Measurements from ENCODE around the gene AHRR.

The AHRR gene

DNA sequence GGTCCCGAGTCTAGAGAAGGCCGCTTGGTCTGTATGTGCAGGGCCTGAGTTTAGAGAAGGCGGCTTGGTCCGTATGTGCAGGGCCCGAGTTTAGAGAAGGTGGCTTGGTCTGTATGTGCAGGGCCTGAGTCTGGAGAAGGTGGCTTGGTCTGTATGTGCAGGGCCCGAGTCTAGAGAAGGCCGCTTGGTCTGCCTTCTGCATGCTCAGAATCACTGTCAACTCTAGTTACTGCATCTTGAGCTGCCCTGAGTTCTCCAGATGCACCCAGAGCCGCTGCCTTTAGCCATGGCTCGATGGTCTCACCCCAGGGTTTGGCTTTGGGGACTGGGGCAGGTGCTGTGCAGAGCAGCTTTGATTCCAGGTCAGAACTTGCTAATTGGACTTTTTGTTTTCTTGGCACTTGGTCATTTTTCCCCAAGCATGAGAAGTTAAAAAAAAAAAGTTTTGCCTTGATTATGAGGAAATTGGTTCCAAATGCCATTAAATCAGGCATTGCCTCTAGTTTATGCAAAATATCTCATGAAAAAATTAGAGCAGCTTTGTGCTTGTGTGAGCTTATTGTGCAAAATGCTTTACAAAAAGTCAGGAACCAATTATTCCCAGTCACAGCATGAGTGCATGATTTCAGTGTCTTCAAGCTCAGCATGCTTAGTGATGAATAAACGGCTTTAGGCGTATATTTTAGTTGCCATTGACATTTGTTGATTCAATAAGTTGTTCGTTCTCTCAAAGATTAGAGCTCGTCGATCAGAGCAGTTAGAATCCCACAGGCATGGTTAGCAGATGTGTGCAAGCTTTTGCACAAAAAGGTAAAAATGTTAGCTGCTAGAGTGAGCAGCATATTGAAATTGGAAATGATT, 96.0 kb downstream of the AHRR start:
- DNase-seq: no peak

DNA sequence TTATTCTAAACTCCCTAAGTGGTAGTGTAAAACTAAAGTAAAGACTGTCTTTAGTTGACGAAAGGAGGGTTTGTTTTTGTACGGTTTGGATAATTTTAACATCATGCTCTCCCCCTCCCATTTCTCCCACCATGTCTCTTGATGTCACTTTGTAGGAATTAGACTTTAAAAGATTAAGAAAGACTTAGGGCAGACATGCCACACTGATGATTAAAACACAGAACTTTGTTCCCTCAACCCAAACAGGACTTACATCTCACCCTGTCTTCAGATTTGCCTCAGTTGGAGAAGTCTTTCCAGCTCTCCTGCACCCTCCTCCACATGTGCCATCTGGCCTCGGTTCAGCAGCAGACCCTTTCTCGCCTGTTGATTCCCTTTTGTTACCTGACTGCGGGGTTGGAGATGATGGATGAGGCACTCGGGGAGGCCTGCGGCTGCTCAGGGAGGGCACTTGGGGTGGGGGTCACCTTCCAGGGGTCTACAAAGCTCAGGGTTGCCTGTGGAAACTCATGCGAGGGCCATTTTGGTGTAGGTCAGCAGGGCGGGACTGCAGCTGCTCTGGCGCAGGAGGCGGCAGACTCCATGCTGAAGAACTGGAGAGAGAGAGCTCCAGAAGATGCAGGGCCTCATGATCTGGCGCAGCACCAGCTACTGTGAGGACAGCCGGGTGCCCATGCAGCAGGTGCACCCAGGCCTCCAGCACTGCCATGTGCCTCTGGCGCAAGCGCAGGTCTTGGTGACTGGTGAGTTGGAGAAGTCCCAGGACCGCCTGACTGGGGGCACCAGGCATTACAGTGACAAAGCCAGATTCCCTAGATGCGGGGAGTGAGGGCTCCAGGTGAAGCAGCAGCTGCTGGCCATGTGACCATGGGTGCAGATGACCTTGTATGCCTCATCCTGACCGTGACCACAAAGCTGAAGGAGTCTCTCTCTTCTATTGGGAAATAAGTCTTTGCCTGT, 96.9 kb downstream of the AHRR start:
- no peak for DNase-seq

DNA sequence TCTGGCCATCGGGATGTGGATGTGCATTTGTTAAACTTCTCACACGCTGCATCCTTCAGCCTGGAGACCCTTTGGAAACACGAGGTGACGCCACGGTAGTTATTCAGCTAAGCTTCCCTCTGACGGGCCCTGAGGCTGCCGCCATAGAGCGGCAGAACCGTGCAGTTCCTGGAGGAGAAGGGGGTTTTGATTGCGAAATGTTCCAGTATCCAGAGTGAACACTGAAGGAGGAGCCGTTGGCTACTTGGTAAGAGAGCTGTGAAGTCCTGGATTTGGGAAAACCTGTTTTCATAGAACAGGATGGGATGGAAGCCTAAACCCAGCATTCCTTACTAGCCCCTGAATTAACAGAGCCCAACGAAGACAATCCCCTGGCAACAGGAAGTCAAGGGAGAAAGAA, 98.5 kb downstream of the AHRR start:
- no peak for DNase-seq

DNA sequence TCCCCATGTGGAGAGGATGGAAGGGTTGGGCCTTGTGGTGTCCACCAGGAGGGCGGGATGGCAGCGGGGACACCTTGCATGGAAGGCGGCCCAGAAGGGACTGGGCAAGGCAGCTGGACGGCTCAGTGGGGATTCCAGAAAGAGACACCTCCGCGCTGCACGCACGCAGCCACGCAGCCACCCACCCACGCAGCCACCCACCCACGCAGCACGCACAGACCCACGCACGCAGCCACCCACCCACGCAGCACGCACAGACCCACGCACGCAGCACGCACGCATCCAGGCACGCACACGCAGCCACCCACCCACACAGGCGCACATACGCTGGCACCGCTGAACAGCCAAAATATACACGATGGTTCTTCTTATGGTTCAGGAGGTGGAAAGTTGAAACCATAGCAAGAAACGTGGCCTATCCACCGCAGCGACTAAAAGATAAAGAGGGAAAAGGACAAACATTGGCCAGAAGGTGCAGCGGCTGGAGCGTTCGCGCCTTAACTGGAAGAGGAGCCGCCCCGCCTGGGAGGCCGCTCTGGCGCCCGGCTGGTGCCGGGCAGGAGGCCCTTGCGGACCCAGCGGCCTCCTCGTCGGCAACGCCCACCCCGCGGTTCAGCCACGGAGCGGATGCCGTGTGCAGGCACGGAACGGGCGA, 99.2 kb downstream of the AHRR start:
- DNase-seq: no peak

DNA sequence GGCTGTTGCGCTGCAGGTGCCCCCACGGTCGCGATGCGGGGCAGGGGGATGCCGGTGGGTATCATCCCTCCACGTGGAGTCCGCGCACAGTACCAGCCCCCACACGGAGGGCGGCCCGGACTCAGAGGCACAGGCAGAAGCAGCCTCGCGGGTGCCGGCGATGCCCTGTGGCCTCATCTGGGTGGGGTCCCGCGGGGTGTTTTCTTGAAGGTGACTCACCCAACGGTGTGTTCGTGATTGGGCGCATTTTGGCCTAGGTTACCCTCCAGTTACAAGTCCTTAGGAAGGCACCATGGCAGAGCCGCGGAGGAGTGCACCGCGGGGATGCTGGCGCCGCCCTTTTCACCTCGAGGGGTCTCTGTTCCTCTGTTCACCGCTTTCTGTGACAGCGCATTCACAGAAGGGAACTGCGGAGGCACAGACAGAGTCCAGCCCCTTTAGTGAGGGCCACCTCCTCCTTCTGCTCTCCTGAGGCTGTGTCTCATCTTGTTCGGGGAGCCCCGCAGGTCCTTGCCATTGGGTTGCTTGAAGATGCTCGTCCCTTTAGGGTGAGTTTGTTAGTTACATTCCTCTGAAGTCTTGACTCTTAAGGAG, 99.9 kb downstream of the AHRR start:
- DNase-seq: no peak

DNA sequence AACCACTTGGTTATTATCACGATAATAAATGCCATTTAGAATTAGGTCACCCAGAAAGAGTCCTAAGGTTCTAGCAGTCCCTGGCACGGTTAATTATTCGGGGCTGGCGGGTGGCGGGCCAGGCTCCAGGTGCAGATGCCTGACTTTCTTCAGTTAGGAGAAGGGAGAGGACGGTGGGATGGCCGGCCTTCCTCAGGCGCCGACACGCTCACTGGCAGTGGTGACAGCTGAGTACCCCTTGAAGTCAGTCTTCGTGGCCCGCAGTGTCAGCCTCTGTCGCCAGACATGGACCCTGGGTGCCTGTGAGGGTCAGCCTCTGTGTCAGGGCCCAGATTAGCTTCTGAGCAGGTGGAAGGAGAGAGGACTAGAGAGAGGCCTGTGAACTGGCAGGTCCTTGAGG, 100.4 kb downstream of the AHRR start:
- no peak for DNase-seq

DNA sequence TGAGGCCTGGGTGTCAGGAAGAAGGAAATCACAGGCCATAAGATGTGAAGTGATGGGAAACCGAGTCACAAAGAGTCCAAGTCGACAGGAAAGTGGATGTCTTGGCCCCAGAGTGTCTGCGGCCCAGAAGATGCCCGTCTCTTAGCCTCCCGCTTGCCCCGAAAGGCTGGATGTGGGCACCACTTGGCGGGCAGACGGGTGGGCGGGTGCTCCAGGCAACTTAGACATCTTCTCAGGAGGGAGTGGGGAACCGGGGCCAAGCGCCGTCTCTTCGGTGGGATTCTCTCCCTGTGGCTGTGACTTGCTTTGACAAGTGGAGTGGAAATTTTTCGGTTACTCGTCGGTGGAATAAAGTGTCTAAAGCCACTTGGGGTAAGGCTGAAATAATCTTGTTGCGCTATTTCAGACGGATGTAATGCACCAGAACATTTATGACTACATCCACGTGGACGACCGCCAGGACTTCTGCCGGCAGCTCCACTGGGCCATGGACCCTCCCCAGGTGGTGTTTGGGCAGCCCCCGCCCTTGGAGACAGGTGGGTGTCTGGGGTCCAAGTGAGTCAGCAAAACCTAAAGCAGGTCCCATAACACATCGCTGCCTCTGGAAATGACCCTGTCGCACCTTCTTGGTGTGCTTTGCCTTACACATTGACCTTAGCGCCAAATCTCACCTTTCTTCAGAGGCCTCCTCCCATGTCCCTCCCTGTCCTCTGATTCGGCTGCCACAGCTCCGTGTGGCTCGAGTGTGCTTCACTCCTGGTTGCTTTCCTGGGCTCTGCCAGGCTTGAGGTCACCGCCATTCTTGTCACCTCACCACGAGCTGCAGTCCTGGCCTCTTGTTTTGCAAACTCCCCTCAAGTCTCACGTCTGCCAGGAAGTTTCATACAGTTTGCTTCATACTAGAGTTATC, 101.1 kb downstream of the AHRR start:
- DNase-seq: no peak

DNA sequence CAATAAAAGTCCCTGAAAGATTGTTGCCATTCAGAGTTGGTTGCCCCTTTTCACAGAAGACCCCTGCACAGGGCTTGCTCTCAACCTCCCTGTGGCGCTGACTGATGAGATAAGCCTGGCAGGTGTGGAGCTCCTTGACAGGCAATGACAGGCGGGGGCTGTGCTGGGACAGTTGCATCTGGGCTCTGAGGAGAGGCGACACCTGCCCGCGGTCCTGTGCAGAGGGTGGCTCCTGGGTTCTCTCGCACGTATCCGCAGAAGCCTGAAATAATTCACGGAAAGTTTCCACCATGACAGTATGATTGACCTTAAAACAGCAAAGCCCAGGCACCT, 101.7 kb downstream of the AHRR start:
- no peak for DNase-seq

DNA sequence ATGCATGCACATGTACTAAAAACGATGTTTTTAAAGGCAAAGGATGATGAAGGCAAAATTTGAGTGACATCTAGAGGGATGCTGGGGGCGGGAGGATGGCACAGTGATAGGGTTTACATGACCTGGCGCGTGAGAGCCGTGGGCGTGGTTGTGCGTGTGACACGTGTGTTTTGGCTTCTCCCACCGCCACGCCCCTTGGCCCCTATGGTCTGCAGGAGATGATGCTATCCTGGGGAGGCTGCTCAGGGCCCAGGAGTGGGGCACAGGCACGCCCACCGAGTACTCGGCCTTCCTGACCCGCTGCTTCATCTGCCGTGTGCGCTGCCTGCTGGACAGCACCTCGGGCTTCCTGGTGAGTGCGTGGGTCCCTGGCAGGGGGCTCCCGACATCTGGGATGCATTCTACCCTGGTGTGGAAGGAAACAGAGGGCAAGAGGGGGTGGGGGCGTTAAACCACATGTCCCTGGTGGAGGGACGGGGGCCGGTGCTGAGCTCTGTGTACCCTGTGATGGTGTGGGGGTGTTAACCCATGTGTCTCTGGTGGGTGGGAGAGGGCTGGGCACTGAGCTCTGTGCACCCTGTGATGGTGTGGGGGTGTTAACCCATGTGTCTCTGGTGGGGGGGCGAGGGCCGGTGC, 102.2 kb downstream of the AHRR start:
- DNase-seq: no peak

DNA sequence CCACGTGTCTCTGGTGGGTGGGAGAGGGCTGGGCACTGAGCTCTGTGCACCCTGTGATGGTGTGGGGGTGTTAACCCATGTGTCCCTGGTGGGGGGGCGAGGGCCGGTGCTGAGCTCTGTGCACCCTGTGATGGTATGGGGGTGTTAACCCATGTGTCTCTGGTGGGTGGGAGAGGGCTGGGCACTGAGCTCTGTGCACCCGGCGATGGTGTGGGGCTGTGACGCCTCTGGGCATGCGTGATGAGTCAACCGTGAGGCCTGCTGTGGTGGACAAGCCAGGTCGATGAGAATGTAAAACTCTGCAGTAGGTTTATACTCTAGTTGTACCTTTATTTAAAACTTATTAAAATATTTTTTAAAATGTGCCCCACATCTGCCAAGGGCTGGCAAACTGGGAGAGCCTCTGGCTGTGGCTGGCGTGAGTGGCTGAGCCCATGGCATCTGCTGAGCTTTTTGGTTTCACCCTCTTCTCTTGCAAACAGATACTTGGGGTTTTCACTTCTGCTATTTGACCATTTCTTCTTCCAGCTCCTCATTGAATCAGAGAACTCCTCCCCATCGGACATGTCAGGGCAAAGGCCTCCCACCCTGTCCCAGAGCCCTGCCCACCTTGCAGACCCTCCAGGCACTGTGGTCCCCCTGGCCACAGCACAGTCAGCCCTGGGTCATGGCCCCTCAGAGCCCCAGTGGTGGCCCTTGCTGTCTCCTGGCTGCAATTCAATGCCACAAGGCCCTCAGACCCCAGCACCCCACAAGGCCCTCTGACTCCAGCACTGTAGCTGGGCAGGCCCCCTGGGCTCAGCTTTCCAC, 103.0 kb downstream of the AHRR start:
- no peak for DNase-seq

DNA sequence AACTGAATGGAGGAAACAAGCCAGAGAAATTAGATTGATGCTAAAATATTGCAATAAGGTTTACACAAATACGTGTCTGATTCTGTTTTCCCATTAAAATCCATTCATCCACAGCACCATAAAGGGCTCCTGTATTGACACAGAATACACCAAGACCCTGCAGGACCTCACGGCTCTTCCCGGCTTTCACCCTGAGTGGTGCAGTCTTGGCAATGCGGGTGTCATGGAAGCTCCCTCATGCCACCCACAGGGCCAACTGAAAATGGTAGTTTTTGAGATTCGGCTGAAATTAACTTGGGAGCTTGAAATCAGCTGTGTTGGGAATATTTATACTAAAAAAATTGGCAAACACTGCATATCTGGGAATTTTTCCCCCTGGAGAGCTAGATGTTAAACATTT, 104.2 kb downstream of the AHRR start:
- no peak for DNase-seq

DNA sequence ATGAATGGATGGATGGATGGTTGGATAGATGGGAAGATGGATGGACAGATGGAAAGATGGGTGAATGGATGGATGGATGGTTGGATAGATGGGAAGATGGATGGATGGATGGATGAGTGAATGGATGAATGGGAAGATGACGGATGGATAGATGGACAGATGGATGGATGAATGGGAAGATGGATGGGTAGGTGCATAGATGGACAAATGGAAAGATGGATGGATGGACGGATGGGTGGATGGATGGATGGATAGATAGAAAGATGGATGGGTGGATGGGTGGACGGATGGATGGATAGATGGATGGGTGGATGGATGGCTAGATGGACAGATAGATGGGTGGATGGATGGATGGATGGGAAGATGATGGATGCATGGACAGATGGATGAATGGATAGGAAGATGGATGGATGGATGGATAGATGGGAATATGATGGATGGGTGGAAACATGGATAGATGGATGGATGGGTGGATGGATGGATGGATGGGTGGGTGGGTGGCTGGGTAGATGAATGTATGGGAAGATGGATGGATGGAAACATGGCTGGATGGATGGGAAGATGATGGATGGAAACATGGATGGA, 105.0 kb downstream of the AHRR start:
- no peak for DNase-seq

DNA sequence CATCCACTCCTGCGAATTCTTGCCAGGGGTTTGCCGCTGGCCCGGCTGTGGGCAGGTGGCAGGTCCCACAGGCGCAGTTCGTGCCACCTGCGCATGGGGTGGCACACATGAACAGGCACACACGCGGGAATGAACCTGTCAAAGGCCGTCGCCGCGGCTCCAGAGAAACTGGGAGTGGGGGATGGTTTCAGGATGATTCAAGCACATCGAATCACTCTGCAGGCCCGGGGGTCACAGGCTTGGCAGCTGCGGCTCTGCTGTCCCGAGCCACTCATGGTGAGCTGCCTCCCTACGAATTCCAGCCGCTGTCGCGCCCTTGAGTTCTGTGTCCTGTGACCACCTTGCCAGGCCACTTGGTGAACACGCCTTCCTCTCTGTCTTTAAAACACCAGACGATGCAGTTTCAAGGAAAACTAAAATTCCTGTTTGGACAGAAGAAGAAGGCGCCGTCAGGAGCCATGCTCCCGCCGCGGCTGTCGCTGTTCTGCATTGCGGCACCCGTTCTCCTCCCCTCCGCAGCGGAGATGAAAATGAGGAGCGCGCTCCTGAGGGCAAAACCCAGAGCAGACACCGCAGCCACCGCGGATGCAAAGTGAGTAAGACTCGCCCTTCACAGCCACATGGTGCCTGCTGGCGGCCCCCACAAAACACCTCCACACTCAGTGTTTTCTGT, 106.0 kb downstream of the AHRR start:
- DNase-seq: no peak

DNA sequence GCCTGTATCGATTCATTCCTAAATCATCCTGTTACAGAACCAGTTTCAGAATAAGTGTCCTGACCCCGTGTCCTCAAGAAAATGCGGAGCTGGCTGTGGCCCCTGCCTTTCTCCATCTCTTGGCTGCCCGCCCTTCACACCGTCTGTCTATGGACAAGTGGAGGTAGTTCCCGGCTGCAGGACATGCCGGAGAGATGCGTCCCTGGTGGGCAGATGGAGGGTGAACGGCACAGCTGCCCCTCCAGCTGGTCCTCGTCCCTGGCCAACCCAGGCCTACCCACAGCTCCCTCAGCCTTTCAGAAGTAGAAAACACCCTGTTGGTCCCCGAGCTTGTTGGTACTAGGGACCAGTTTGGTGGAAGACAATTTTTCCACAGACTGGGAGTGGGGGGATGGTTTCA, 106.7 kb downstream of the AHRR start:
- no peak for DNase-seq

DNA sequence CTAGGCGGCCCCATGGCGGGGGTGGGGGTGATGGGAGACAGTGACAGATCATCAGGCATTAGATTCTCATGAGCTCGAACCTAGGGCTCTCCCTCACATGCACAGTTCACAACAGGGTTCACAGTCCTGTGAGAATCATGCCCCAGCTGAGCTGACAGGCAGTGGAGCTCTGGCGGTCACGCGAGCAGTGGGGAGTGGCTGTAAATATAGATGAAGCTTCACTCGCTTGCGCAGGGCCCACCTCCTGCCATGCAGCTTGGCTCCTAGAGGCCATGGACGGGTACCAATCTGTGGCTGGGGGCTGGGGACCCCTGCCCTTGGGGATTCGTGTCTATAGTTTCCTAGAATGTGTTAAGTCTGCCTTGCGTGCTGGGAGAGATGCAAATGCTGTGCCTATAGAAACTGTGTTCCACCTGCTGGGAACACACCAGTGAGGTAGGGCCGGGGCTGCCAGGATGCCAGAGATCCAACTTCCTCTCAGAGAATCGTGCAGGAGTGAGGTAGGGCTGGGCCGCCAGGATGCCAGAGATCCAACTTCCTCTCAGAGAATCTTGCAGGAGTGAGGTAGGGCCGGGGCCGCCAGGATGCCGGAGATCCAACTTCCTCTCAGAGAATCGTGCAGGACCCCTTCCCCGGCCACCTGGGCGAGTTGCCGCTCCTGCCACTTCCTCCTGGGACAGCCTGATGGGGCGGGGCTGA, 107.4 kb downstream of the AHRR start:
- no peak for DNase-seq

DNA sequence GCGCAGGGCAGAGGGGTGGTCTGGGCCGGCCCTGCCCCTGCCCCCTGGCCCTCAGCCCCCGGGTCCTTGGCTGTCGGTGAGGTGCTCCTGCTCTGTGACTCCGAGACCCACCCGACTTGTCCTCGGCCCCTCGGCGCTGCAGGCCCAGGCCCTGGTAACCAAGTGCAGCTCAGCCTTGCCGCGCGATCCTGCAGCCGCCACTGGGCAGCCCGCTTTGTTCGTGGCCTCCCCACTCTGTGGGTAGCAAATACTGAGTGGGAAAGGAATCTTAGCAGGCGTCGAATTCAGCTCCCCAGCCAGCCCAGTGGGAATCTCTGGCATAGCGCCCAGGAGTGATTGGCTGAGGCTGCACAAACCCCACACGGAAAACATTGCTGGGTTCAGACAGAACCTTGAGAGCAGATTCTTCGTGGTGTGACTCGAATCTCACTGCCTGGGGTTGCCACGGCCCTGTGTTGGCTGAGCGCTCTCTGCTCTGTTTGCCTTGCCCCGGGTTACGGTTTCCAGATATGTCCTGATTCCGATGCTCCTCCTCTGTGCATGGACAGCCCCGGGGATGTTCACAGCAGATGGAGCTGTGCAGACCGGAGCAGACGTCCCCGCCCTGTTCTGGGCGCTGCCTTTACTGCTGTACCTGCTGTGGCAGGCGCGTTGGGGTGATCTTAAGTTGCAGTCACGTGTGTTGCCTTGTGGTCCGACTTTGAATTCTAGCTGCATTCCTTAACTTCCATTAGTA, 108.1 kb downstream of the AHRR start:
- DNase-seq: no peak

DNA sequence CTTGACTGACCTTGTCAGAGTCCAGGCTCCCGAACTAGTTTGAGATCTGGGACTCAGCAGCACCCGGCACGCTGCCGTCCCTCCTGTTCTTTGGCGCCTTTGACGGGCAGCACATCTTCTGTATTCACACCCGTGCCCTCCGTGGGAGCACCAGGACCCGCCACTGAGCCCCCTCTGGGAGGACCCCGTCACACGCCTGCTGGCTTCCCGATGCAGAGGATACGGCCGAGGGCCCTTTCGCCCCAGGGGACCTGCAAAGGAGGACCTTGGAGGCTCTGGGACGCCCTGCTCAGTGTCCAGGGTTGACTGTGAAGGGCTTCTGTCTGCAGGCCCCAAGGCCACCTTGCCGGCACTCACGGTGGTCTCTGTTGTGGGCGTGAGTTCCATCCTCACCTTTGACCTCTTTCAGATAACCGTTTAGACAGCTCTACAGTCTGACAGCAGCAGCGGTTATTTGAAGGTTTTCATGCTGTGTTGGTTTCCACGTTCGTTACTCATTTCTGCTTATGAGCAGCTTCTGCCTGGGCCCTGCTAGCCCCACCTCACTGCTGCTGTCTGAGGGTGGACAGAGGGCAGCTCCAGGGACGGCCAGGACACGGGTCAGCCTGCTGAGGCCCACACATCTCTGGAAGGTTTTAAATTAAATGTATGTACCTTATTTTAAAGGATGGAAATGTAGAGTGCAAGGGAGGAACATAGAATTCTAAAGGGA, 108.9 kb downstream of the AHRR start:
- no peak for DNase-seq
